HL-60 (cell line): Measurements from ENCODE around the gene TMEM120B.

Experiments used
- POLR2AphosphoS5 ChIP-seq: IDR thresholded peaks from 2 replicates; pipeline ENCODE4 v1.6.1; 2012; ENCODE audit warnings: low read depth
- SPI1 ChIP-seq: IDR thresholded peaks from 2 replicates; pipeline ENCODE4 v1.6.1; 2012; ENCODE audit warnings: low read depth, mild to moderate bottlenecking, borderline replicate concordance
- TF ChIP-seq, protein P1 (sequence below): IDR thresholded peaks from one replicate; pipeline ENCODE4 v1.5.1; 2011; ENCODE audit warnings: low read length, control low read depth, inconsistent platforms; ENCODE audit not compliant: insufficient read depth
- TF ChIP-seq, protein P2 (sequence below): IDR thresholded peaks from 2 replicates; pipeline ENCODE4 v1.6.1; 2012; ENCODE audit warnings: low read depth; ENCODE audit not compliant: insufficient replicate concordance

DNA sequence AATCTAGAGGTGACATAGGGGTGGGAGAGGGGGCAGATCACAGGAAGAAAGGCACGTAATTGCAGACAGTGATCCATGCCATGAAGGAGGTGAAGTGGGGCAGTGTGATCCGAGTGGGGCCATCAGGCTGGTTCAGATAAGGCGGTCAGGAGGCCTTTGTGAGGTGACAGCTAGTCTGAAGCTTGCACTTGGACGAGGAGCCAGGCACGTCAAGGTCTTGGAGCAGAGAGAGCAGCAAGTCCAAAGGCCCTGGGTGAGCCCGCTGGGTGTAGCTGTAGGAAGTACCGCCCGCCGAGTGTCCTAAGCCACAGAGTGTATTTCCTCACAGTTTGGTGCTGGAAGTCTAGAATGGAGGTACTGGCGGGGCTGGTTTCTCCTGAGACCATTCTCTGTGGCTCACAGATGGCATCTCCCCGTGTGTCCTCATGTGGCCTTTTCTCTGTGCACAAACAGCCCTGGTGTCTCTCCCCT lies 57.3 kb downstream of the TMEM120B start:
- TF ChIP-seq, protein P1, sequence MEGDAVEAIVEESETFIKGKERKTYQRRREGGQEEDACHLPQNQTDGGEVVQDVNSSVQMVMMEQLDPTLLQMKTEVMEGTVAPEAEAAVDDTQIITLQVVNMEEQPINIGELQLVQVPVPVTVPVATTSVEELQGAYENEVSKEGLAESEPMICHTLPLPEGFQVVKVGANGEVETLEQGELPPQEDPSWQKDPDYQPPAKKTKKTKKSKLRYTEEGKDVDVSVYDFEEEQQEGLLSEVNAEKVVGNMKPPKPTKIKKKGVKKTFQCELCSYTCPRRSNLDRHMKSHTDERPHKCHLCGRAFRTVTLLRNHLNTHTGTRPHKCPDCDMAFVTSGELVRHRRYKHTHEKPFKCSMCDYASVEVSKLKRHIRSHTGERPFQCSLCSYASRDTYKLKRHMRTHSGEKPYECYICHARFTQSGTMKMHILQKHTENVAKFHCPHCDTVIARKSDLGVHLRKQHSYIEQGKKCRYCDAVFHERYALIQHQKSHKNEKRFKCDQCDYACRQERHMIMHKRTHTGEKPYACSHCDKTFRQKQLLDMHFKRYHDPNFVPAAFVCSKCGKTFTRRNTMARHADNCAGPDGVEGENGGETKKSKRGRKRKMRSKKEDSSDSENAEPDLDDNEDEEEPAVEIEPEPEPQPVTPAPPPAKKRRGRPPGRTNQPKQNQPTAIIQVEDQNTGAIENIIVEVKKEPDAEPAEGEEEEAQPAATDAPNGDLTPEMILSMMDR = no peak
- TF ChIP-seq, protein P2, sequence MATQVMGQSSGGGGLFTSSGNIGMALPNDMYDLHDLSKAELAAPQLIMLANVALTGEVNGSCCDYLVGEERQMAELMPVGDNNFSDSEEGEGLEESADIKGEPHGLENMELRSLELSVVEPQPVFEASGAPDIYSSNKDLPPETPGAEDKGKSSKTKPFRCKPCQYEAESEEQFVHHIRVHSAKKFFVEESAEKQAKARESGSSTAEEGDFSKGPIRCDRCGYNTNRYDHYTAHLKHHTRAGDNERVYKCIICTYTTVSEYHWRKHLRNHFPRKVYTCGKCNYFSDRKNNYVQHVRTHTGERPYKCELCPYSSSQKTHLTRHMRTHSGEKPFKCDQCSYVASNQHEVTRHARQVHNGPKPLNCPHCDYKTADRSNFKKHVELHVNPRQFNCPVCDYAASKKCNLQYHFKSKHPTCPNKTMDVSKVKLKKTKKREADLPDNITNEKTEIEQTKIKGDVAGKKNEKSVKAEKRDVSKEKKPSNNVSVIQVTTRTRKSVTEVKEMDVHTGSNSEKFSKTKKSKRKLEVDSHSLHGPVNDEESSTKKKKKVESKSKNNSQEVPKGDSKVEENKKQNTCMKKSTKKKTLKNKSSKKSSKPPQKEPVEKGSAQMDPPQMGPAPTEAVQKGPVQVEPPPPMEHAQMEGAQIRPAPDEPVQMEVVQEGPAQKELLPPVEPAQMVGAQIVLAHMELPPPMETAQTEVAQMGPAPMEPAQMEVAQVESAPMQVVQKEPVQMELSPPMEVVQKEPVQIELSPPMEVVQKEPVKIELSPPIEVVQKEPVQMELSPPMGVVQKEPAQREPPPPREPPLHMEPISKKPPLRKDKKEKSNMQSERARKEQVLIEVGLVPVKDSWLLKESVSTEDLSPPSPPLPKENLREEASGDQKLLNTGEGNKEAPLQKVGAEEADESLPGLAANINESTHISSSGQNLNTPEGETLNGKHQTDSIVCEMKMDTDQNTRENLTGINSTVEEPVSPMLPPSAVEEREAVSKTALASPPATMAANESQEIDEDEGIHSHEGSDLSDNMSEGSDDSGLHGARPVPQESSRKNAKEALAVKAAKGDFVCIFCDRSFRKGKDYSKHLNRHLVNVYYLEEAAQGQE = no peak
- TF ChIP-seq SPI1 (no peak), POLR2AphosphoS5 (no peak)
